KBM-7 (cell line): ENCODE measurements around the gene SLC23A2.
A peak's percentile ranks its signal among the peaks of the same experiment; 100 is the strongest.

Source experiments
- DNase-seq: peaks from one replicate; pipeline ENCODE4 v3.0.0-alpha.2; 2015
- in situ Hi-C: fragments of 300-500 bp; cut with MboI; formaldehyde crosslinking; loops from 2 replicates; pipeline ENCODE4 v1.14.3; 2020; ENCODE audit warnings: low sequenced_read_pairs, low pct_unique_long_range_greater_than_20kb, mixed read lengths

Gene SLC23A2

DNA sequence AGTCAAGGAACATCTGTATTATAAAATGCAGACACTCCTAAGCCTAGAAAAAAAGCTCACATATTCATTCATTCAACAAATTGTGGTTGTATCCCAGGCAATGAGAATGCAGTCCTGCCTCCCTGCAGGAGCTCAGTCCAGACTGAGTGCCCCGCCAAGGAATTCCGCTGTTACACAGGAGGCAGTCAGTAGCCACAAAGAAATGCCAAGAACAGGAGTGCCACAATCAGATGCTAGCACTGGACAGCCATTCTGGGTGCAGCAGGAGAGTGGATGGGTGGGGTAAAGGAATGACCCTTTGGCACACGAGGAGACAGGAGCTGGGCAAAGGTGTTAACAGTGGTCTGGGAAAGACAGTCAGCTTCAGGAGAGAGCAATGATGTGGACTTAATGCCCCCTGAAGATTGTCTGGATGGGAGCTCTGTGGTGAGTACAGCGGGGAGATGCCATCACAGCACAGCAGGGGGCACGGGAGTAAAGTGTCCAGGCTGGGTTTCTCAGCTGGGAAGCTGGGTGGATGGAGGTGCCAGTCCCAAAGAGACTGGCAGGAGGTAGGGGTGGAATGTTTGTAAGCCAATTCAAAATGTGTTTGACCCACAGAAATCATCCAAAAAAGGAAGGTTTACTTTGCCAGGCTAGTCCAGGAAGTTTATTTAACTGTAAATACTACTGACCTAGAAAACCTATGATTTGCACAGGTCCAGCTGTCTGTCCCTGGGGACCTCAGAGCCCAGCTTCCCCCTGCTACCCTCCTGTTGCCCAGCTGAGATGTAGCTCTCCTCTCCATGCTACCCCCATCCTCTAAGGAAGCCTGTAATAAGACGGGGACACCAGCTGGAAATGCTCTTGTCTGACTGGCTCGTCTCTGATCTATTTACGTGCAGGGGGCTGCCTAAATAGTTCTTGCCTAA lies 84.1 kb downstream of the SLC23A2 start:
- in situ Hi-C loops: no loop called here
- no peak for DNase-seq

GRCh38 chr20:4913147-4913546 lies 88.2 kb downstream of the SLC23A2 start:
- in situ Hi-C loops: no loop called here
- no peak for DNase-seq

GRCh38 chr20:4912380-4913142 lies 88.7 kb downstream of the SLC23A2 start:
- in situ Hi-C loops: no loop called here
- DNase-seq: no peak

- in situ Hi-C loops: no loop called here
- no peak for DNase-seq
Observed at GRCh38 chr20:4910951-4911350, 90.4 kb downstream of the SLC23A2 start.

GRCh38 chr20:4905613-4906012 lies 95.7 kb downstream of the SLC23A2 start:
- in situ Hi-C loops: no loop called here
- DNase-seq: no peak

DNA sequence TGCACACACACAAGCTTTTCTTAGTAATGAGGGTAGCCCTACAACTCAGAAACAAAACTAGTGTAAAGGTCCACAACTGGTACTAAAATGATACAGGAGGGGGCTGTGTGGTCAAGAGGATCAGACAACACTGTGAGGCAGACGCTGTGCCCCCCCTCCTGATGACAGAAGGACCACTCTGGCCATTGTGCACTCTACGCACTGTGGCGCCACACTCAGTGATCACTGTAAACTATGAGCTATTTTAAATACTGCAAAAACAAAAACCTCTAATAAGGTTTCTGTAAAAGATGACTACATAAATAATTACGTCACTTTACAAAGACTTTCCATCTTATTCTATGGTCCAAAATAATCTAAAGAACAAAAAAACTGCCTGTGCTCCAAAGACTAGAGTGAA lies 96.1 kb downstream of the SLC23A2 start:
- DNase-seq: no peak
- in situ Hi-C loops: no loop called here

- no peak for DNase-seq
- in situ Hi-C loops: no loop called here
Observed at GRCh38 chr20:4904127-4904860, 97.0 kb downstream of the SLC23A2 start.

GRCh38 chr20:4902788-4903187 lies 98.5 kb downstream of the SLC23A2 start:
- DNase-seq: no peak
- in situ Hi-C loops: no loop called here

DNA sequence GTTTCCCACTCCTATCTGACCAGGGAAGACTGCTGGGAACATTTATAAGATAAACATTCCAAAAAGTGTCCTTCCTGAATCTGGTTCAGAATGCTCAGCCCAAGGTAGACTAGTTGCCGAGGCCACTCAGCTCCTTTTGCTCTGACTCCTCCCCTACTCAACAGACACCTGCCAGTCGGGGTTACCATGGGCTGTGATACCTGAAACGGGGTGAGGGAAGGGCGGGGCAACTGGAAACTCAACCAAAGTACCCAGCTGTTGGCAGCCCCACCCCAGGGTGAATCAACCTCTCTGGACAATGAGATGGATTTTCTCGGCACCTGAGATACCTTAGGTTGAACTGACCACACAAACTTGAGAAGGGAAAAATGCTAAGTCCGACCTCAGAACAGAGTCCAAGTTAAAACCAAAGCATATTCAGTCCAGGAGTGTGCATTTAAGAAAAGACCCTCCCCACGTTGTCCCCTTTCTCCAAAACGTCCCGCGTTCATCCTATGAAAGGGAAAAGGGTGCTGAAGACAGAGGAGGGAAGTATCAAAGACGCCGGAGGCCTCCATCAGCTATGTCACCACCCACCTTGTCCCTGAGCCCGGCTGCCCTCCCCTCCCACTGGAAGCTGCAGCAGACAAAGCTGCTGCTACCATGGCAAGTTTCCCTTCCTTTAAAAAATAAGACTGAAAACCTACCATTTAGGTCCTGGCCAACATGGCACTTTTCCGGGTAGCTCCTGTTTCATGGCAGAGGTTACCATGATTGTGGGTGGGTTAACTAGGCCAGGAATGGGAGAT lies 100.1 kb downstream of the SLC23A2 start:
- DNase-seq: no peak
- in situ Hi-C loops: no loop called here

DNA sequence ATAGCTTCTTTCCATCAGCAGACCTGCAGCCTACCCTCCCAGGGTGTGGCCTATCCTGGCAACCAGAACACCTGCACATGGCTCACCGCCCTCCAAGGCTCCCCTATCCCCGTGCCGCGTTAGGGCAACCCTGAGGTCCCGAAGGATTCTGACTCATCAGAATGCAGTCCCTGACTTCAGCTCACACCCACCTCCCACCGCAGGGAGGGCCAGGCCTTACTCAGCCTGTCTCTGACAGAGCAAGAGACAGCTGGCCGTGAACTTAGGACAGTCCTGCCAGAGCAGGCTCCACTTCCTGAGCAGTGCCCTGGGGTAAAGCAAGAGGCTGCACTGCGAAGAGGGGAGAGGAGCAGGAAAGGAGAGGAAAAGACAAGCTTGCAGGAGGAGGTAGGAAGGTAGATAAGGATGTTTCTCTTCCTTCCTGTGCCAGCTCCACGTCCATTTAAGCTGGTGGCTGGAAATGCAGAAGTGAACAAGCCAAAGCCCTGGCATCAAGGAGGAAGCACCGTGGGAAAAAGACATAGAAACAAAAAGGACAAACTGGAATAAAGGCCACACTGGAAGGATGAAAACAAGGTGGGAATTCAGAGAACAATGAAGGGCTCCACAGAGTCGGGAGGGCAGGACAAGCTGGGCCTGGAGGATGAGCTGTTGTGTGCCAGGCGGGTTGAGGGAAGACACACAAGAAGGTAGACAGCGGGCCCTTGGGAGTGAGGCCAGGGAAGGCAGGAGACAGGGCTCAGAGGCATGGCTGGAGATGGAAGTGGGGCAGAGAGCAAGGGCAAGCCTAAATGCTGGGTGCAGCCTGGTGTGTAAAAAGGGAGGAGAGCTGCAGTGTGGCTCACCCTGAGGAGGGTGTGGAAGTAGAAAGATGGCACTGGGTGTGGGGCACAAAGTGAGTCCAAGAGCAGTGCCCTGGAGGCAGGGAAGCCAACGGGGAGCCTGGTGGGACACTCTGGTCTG lies 102.7 kb downstream of the SLC23A2 start:
- DNase-seq: peak; percentile 19
- in situ Hi-C loops: no loop called here

DNA sequence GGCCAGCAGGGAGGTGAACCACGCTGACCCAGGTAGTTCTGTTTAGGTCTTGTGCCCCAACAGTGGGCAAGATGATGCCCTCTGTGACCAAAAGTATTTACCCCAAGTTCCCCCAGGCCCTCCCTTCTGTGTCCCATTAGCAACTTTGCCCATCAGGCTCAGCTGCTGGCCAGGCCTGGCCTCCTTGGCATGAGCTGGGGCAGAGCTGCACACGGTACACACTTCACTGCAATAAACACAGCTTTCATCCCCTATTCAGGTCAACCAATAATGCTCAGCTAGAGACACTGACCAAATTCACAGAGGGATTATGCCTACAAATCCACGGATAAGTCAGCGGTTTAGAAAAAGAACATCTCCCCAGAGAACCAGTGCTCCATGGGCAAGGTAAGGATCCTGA lies 103.7 kb downstream of the SLC23A2 start:
- no peak for DNase-seq
- in situ Hi-C loops: no loop called here

- peak; percentile 35 for DNase-seq
- in situ Hi-C loops: no loop called here
Observed at GRCh38 chr20:4896971-4897497, 104.3 kb downstream of the SLC23A2 start.

- no peak for DNase-seq
- in situ Hi-C loops: no loop called here
Observed at GRCh38 chr20:4896119-4896702, 105.1 kb downstream of the SLC23A2 start.

- peak; percentile 38 for DNase-seq
- in situ Hi-C loops: no loop called here
Observed at GRCh38 chr20:4894981-4895381, 106.3 kb downstream of the SLC23A2 start.

DNA sequence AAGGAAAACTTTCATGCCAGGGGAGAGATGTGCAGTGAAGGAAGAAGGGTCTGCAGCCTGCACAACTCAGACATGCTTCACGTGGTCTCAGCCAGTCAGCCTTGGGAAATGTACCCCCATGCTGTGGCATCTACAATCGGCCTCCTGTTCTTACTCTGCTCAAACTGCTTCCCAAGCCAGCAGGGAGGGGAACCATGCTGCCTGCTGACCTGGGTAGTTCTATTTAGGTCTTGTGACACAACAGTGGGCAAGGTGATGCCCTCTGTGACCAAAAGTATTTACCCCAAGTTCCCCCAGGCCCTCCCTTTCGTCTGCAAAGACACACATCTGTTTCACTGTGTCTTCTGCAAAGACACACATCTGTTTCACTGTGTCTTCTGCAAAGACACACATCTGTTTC lies 106.9 kb downstream of the SLC23A2 start:
- no peak for DNase-seq
- in situ Hi-C loops: no loop called here

GRCh38 chr20:4893709-4894108 lies 107.6 kb downstream of the SLC23A2 start:
- no peak for DNase-seq
- in situ Hi-C loops: no loop called here

DNA sequence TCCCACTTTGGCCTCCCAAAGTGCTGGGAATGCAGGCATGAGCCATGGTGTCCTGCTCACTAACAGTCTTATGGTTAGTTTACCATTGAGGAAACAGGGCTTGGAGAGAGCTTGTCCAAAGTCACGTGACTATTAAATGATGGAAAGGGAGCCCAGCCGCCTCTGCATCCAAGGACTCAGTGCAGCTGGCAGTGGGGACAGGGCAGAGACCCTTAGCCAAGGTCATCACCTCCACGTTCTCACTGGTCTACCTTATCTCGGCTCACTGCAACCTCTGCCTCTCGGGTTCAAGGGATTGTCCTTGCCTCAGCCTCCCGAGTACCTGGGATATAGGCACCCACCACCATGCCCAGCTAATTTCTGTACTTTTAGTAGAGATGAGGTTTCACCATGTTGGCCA lies 109.3 kb downstream of the SLC23A2 start:
- in situ Hi-C loops: no loop called here
- DNase-seq: no peak
